Measurements from ENCODE around the gene SELENOI.

The SELENOI gene

DNA sequence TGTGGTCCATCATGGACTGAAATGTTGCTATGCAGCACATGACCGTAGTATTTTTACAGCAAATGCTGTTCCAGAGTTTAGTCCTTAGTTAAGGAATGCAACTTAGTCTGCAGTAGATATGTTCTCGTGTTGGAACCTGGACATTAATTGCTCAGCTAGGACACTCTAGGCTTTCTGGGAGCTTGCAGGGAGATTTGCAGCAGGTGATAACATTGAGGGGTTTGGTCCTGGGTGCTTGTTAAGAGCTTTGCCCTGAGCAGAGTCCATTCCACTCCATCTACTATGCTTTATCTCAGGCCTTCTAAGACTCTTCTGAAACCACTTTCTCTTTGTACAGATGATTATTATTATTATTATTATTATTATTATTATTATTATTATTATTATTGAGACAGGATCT, 82.9 kb downstream of the SELENOI start:
- TF ChIP-seq, protein P1, sequence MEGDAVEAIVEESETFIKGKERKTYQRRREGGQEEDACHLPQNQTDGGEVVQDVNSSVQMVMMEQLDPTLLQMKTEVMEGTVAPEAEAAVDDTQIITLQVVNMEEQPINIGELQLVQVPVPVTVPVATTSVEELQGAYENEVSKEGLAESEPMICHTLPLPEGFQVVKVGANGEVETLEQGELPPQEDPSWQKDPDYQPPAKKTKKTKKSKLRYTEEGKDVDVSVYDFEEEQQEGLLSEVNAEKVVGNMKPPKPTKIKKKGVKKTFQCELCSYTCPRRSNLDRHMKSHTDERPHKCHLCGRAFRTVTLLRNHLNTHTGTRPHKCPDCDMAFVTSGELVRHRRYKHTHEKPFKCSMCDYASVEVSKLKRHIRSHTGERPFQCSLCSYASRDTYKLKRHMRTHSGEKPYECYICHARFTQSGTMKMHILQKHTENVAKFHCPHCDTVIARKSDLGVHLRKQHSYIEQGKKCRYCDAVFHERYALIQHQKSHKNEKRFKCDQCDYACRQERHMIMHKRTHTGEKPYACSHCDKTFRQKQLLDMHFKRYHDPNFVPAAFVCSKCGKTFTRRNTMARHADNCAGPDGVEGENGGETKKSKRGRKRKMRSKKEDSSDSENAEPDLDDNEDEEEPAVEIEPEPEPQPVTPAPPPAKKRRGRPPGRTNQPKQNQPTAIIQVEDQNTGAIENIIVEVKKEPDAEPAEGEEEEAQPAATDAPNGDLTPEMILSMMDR (IDR thresholded peaks at IDR 0.05; ENCODE audit: control insufficient read depth, insufficient read depth, low read depth, low read length, missing control alignments) = no peak
- no peak overlapping the region for H3K4me3 ChIP-seq (ENCODE audit: control insufficient read depth, low read depth, low read length)
- no peak for DNase-seq (ENCODE audit: low read depth)

GRCh38 chr2:26429779-26430578, 84.0 kb downstream of the SELENOI start:
- DNase-seq (ENCODE audit: low read depth) = peak; percentile 2
- TF ChIP-seq, protein P1 (IDR thresholded peaks at IDR 0.05; ENCODE audit: control insufficient read depth, insufficient read depth, low read depth, low read length, missing control alignments) = no peak

GRCh38 chr2:26430826-26431225, 84.9 kb downstream of the SELENOI start:
- DNase-seq (ENCODE audit: low read depth) = peak; percentile 7
- no peak overlapping the region for H3K4me3 ChIP-seq (ENCODE audit: control insufficient read depth, low read depth, low read length)
- TF ChIP-seq, protein P1 (IDR thresholded peaks at IDR 0.05; ENCODE audit: control insufficient read depth, insufficient read depth, low read depth, low read length, missing control alignments) = no peak

More at GRCh38 chr2:26429779-26430578, 84.0 kb downstream of the SELENOI start:
- H3K4me3 ChIP-seq (ENCODE audit: control insufficient read depth, low read depth, low read length) = no peak overlapping the region

DNA sequence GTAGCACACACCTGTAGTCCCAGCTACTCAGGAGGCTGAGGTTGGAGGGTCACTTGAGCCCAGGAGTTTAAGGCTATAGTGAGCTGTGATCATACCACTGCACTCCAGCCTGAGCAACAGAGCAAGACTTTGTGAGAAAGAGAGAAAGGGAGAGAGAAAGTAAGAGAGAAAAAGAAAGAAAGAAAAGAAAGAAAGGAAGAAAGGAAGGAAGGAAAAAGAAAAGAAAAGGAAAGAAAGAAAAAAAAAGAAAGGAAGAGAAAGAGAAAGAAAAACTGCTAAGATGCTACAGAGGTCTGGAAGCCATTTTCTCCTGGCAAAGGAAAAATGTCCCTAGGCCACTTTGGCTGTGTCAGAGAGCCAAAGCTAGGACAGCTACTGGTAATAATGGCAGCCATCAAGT, 86.4 kb downstream of the SELENOI start:
- DNase-seq (ENCODE audit: low read depth) = no peak
- TF ChIP-seq, protein P1 (IDR thresholded peaks at IDR 0.05; ENCODE audit: control insufficient read depth, insufficient read depth, low read depth, low read length, missing control alignments) = no peak
- no peak overlapping the region for H3K4me3 ChIP-seq (ENCODE audit: control insufficient read depth, low read depth, low read length)

DNA sequence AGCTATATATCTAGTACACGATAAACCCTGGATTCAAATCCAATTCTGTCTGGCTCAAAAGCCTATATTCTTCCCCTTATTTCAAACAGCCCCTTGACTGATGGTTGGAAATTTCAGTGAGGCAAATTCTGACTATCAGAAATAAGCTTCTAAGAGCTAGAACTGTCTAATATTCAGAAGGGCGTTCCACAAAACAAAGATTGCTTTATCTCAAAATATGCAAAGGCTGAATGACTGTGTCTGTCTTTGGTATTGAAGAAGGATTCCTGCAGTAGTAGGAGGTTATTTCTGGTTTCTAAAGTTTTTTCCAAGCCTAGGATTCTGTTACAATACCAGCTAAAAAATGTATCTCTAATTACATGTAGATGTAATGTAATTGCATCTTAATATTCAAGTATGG, 86.9 kb downstream of the SELENOI start:
- no peak for DNase-seq (ENCODE audit: low read depth)
- H3K4me3 ChIP-seq (ENCODE audit: control insufficient read depth, low read depth, low read length) = no peak overlapping the region
- TF ChIP-seq, protein P1 (IDR thresholded peaks at IDR 0.05; ENCODE audit: control insufficient read depth, insufficient read depth, low read depth, low read length, missing control alignments) = no peak

DNA sequence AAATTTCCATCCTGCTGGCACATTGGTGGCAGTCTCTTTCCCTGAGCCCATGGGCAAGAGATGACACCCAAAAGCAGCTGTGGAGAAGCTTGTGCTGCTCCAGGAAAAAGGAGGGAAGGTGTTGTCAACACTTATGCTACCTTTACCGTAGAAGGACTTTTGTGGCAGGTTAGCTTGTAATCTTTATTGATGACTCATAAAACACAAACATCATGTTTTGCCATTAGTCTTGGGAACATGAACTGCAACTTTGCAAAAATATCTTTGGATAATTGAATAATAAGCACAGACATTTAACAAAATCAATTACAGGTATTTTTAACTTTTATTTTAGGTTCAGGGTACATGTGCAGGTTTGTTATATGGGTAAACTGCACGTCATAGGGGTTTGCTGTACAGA, 89.2 kb downstream of the SELENOI start:
- no peak overlapping the region for H3K4me3 ChIP-seq (ENCODE audit: control insufficient read depth, low read depth, low read length)
- TF ChIP-seq, protein P1 (IDR thresholded peaks at IDR 0.05; ENCODE audit: control insufficient read depth, insufficient read depth, low read depth, low read length, missing control alignments) = no peak
- no peak for DNase-seq (ENCODE audit: low read depth)
